ENCODE results near the gene ANKRD44. TPM values are rescaled to one million over a fixed set of nuclear protein-coding genes. Genes with fewer than 3 reads are reported as not detected.
A peak's percentile ranks its signal among the peaks of the same experiment; 100 is the strongest.

Gene ANKRD44
- total and polyA plus RNA-seq, 12 donors, result 1.1 to 20.1 (median 6.9) TPM

DNA sequence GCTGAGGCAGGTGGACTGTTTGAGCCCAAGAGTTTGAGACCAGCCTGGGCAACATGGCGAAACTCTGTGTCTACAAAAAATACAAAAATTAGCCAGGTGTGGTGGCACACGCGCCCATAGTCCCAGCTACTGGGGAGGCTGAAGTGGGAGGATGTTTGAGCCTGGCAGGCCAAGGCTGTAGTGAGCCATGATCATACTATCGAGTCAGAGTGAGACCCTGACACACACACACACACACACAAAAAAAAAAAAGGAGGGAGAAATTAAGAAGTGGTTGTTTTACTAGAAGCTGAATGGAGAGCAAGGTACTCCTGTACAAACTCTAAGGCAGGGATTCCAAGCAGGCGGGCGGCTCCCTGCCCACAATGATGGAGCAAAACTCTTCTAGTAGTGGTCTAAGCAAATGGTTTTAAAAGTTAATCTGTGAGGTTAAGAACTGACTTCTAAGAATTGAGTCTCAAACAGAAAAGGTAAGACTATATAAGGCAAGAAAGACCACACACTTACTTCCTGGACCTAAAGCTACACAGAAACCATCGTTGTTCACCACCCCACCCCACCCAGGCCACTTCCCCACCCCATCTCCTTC lies 2.6 kb downstream of the ANKRD44 start:
- Histone ChIP-seq H3K4me1 (peaks cover 0 to 61% (median 22%) of the 10 kb centered on the region in 9 donors), H3K36me3 (no peaks in the 10 kb centered on the region), H3K4me3 (peak overlapping the region in 1 of 10 donors; percentile 76), H3K9me3 (no peaks in the 10 kb centered on the region), H3K27me3 (no peaks in the 10 kb centered on the region), H3K27ac (peak overlapping the region in 5 of 10 donors; percentile 30 to 92 (median 46))
- intact Hi-C loops (cut with DNase I), result loop anchor here in 3 of 10 donors (2.0 to 10.0 kb wide), 4 partner anchors 63 to 196 kb away; no protein-coding TSS in a partner anchor
- DNase-seq (no peak), ATAC-seq (no peak)
- TF ChIP-seq, protein P1, sequence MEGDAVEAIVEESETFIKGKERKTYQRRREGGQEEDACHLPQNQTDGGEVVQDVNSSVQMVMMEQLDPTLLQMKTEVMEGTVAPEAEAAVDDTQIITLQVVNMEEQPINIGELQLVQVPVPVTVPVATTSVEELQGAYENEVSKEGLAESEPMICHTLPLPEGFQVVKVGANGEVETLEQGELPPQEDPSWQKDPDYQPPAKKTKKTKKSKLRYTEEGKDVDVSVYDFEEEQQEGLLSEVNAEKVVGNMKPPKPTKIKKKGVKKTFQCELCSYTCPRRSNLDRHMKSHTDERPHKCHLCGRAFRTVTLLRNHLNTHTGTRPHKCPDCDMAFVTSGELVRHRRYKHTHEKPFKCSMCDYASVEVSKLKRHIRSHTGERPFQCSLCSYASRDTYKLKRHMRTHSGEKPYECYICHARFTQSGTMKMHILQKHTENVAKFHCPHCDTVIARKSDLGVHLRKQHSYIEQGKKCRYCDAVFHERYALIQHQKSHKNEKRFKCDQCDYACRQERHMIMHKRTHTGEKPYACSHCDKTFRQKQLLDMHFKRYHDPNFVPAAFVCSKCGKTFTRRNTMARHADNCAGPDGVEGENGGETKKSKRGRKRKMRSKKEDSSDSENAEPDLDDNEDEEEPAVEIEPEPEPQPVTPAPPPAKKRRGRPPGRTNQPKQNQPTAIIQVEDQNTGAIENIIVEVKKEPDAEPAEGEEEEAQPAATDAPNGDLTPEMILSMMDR (IDR thresholded peaks at IDR 0.05), result no peak
- 82 to 85% methylated on average over 7 of the region's 7 CpGs for WGBS, 2 donors

DNA sequence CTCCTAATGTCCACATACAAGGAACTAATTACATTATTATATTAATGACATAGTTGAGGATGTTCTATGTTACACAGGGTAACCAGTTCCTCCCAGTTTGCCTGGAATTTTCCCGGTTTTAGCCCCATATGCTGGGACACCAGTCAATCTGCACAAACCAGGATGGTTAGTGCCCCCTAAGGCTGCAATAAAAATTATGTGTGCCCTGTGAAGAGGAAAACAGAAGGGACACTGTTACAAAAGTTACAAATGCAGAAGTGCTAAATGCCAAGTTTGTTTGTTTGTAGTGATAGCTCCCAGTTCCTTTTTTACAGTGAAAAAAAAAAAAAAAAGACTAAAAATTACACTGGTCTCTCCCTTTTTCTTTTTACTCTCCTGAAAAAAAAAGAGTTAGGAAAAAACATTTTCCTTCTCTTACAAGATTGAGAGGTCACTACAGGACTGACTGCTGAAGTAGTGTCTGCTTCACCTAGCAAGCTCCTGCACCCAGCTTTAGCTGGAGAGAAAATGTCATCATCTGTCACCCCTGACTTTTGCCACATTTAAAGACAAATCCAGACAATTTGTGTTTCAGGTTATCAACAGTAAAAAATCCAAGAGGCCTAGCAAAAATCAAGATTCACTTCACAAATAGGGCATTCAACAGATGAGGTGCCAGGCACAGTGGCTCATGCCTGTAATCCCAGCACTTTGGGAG lies 3.2 kb downstream of the ANKRD44 start:
- Histone ChIP-seq H3K9me3 (no peaks in the 10 kb centered on the region), H3K27ac (peak overlapping the region in 5 of 10 donors; percentile 30 to 92 (median 48)), H3K36me3 (no peaks in the 10 kb centered on the region), H3K4me1 (peaks cover 0 to 68% (median 22%) of the 10 kb centered on the region in 9 donors), H3K27me3 (no peaks in the 10 kb centered on the region), H3K4me3 (peak overlapping the region in 1 of 10 donors; percentile 76)
- ATAC-seq (no peak), DNase-seq (no peak)
- TF ChIP-seq, protein P1 (IDR thresholded peaks at IDR 0.05), result peak in 3 of 9 donors; percentile 9 to 18 (median 9)
- intact Hi-C loops (cut with DNase I), result loop anchor here in 3 of 10 donors (2.0 to 10.0 kb wide), 4 partner anchors 63 to 195 kb away; no protein-coding TSS in a partner anchor
- 69 to 83% methylated on average over 1 of the region's 1 CpG for WGBS, 2 donors

DNA sequence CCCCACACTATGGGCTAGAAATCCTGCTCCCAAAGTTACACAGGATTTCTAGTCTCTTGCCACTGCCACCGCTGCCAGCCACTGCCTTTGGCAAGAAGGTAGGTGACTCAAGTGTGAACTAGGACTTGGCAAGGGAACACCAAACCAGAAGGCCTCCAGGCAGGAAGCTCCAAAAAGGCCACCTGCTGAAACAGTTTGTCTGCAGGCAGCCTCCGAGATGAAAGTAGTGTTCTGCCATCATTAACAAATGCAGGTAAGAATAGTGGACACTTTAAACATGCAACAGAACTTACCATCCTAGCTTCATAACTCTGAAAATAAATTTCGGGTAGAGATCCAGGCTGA lies 3.9 kb downstream of the ANKRD44 start:
- WGBS, 2 donors, result 43 to 48% methylated on average over 3 of the region's 3 CpGs
- peaks cover 0 to 5% (median 0%) of the 10 kb centered on the region in 9 donors for H3K36me3 ChIP-seq
- no peaks in the 10 kb centered on the region for H3K9me3 ChIP-seq
- H3K27ac ChIP-seq, result peak overlapping the region in 7 of 10 donors; percentile 0 to 92 (median 27)
- intact Hi-C loops (cut with DNase I), result loop anchor here in 3 of 10 donors (2.0 to 10.0 kb wide), 4 partner anchors 62 to 194 kb away; no protein-coding TSS in a partner anchor
- TF ChIP-seq, protein P1 (IDR thresholded peaks at IDR 0.05), result no peak
- H3K4me1 ChIP-seq, result peaks cover 0 to 74% (median 21%) of the 10 kb centered on the region in 9 donors
- DNase-seq, result peak; percentile 38 to 42
- ATAC-seq, result peak in 3 of 8 donors; percentile 27 to 42 (median 36)
- H3K27me3 ChIP-seq, result no peaks in the 10 kb centered on the region
- peak overlapping the region in 1 of 10 donors; percentile 76 for H3K4me3 ChIP-seq

DNA sequence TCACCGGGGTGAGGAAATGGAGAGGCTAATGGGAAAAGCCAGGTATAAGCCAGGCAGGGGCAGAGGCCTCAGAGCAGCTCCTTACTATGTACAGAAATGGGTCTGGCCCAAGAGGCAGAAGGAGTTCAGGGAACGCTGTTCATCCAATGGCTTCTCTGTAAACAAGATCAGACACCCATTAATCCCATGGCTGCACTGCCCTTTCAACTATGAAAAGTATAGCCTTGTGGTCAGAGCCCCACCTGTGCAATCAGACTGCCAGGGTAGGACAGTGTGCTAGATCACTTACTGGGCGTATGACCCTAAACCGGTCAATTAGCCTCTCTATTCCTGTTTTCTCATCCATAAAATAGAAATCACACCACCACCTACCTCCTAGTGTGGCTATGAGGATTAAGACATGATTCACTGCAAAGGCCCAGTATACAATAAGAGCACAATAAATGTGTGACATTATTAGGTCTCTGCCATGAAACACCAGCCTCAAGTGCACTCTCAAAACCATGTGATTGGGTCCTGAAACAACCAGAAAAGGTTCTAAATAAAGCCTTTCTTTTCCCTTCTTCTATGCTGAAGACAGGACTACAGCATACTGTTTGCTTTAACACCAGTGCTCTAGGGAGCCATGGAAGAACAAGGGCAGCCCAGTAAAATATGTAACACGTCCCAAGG lies 4.4 kb downstream of the ANKRD44 start:
- intact Hi-C loops (cut with DNase I), result loop anchor here in 3 of 10 donors (2.0 to 10.0 kb wide), 4 partner anchors 61 to 194 kb away; no protein-coding TSS in a partner anchor
- 81 to 84% methylated on average over 5 of the region's 5 CpGs for WGBS, 2 donors
- DNase-seq, result no peak
- Histone ChIP-seq H3K9me3 (no peaks in the 10 kb centered on the region), H3K27ac (peak overlapping the region in 7 of 10 donors; percentile 0 to 92 (median 27)), H3K4me1 (peaks cover 0 to 72% (median 16%) of the 10 kb centered on the region in 9 donors), H3K4me3 (peak overlapping the region in 1 of 10 donors; percentile 76), H3K36me3 (peaks cover 0 to 5% (median 0%) of the 10 kb centered on the region in 9 donors), H3K27me3 (no peaks in the 10 kb centered on the region)
- TF ChIP-seq, protein P1 (IDR thresholded peaks at IDR 0.05), result no peak
- ATAC-seq, result no peak
